ENCODE measurements around the gene FOXC2.
A peak's percentile ranks its signal among the peaks of the same experiment; 100 is the strongest.

Gene FOXC2

GRCh38 chr16:86555704-86556075, 10.9 kb upstream of the FOXC2 start:
- FAIRE-seq (no peak), DNase-seq (ENCODE audit: low spot score) (no peak)

- DNase-seq (ENCODE audit: low spot score) (no peak), FAIRE-seq (no peak)
These were observed 10.1 kb upstream of the FOXC2 start for GRCh38 chr16:86556576-86556975.

- no peak for DNase-seq (ENCODE audit: low spot score)
- FAIRE-seq: no peak
These were observed 9.0 kb upstream of the FOXC2 start for GRCh38 chr16:86557587-86557986.

GRCh38 chr16:86558355-86559193, 8.1 kb upstream of the FOXC2 start:
- FAIRE-seq (no peak), DNase-seq (ENCODE audit: low spot score) (no peak)

- DNase-seq (ENCODE audit: low spot score) (no peak), FAIRE-seq (no peak)
These were observed 6.8 kb upstream of the FOXC2 start for GRCh38 chr16:86559802-86560305.

- no peak for FAIRE-seq
- DNase-seq (ENCODE audit: low spot score): no peak
These were observed 4.3 kb upstream of the FOXC2 start for GRCh38 chr16:86562356-86562755.

- DNase-seq (ENCODE audit: low spot score) (peak; percentile 85), FAIRE-seq (no peak)
These were observed 2.9 kb upstream of the FOXC2 start for GRCh38 chr16:86563469-86564345.

- FAIRE-seq (no peak), DNase-seq (ENCODE audit: low spot score) (no peak)
These were observed 1.4 kb upstream of the FOXC2 start for GRCh38 chr16:86565181-86565631.

GRCh38 chr16:86565644-86566511, 751 bp upstream of the FOXC2 start:
- DNase-seq (ENCODE audit: low spot score) (no peak), FAIRE-seq (no peak)

GRCh38 chr16:86566966-86567700, 504 bp downstream of the FOXC2 start:
- DNase-seq (ENCODE audit: low spot score): no peak
- FAIRE-seq: no peak

GRCh38 chr16:86567701-86568581, 1.3 kb downstream of the FOXC2 start:
- no peak for FAIRE-seq
- DNase-seq (ENCODE audit: low spot score): no peak

GRCh38 chr16:86568677-86569623, 2.3 kb downstream of the FOXC2 start:
- FAIRE-seq (no peak), DNase-seq (ENCODE audit: low spot score) (no peak)

GRCh38 chr16:86569701-86570447, 3.2 kb downstream of the FOXC2 start:
- FAIRE-seq: no peak

GRCh38 chr16:86570558-86571529, 4.2 kb downstream of the FOXC2 start:
- FAIRE-seq: no peak

More at GRCh38 chr16:86569701-86570447, 3.2 kb downstream of the FOXC2 start:
- DNase-seq (ENCODE audit: low spot score): no peak

GRCh38 chr16:86571530-86571915, 4.9 kb downstream of the FOXC2 start:
- FAIRE-seq (no peak), DNase-seq (ENCODE audit: low spot score) (no peak)

More at GRCh38 chr16:86570558-86571529, 4.2 kb downstream of the FOXC2 start:
- DNase-seq (ENCODE audit: low spot score): no peak

GRCh38 chr16:86572041-86572521, 5.5 kb downstream of the FOXC2 start:
- no peak for DNase-seq (ENCODE audit: low spot score)
- no peak for FAIRE-seq

Data from urothelium cell line (cell line).